Stimulated activated CD4-positive, alpha-beta T cell treated with anti-CD3 and anti-CD28 coated beads, Interleukin-15, amount 100 ng/mL, for 48 hours (primary cell): ENCODE data around the gene NTF4.

ENCODE experiments used
- DNase-seq, 2 donors: peaks; one replicate each; pipeline ENCODE4 v3.0.0-alpha.2; 2020; ENCODE audit warnings: low read depth in 2 of 2

NTF4 gene

GRCh38 chr19:49064768-49065611, at the start of gene NTF4:
Gene NTF4, minus strand, starts transcription at chr19:49064818. Its CDS starts 2,821 bp downstream, at chr19:49061997.
- DNase-seq: no peak

- peak; percentile 33 to 67 for DNase-seq
Measured at GRCh38 chr19:49113762-49114629, 49.4 kb upstream of the NTF4 start, which contains the start of gene LIN7B. Gene LIN7B, plus strand, starts transcription at chr19:49114370. Its CDS starts 35 bp downstream, at chr19:49114405.

- no peak for DNase-seq
Measured at GRCh38 chr19:49111218-49111998, 46.8 kb upstream of the NTF4 start.

GRCh38 chr19:49110567-49110966, 45.9 kb upstream of the NTF4 start:
- DNase-seq: no peak

- no peak for DNase-seq
Measured at GRCh38 chr19:49109569-49110233, 45.1 kb upstream of the NTF4 start.

GRCh38 chr19:49109051-49109450, 44.4 kb upstream of the NTF4 start:
- no peak for DNase-seq

GRCh38 chr19:49107625-49108459, 43.2 kb upstream of the NTF4 start:
- DNase-seq: no peak

GRCh38 chr19:49106648-49107135, 42.1 kb upstream of the NTF4 start:
- DNase-seq: peak in 1 of 2 donors; percentile 58

- no peak for DNase-seq
Measured at GRCh38 chr19:49104229-49104864, 39.7 kb upstream of the NTF4 start.

- no peak for DNase-seq
Measured at GRCh38 chr19:49103331-49104085, 38.9 kb upstream of the NTF4 start.

- DNase-seq: no peak
Measured at GRCh38 chr19:49102303-49102702, 37.7 kb upstream of the NTF4 start.

GRCh38 chr19:49101160-49101559, 36.5 kb upstream of the NTF4 start:
- DNase-seq: no peak

- no peak for DNase-seq
Measured at GRCh38 chr19:49098795-49099194, 34.2 kb upstream of the NTF4 start.

- DNase-seq: peak in 1 of 2 donors; percentile 58
Measured at GRCh38 chr19:49097453-49098288, 33.1 kb upstream of the NTF4 start.

- no peak for DNase-seq
Measured at GRCh38 chr19:49094505-49095482, 30.2 kb upstream of the NTF4 start.

- no peak for DNase-seq
Measured at GRCh38 chr19:49092686-49093085, 28.1 kb upstream of the NTF4 start.
